Measurements from ENCODE around the gene ATG2B.

The ATG2B gene

DNA sequence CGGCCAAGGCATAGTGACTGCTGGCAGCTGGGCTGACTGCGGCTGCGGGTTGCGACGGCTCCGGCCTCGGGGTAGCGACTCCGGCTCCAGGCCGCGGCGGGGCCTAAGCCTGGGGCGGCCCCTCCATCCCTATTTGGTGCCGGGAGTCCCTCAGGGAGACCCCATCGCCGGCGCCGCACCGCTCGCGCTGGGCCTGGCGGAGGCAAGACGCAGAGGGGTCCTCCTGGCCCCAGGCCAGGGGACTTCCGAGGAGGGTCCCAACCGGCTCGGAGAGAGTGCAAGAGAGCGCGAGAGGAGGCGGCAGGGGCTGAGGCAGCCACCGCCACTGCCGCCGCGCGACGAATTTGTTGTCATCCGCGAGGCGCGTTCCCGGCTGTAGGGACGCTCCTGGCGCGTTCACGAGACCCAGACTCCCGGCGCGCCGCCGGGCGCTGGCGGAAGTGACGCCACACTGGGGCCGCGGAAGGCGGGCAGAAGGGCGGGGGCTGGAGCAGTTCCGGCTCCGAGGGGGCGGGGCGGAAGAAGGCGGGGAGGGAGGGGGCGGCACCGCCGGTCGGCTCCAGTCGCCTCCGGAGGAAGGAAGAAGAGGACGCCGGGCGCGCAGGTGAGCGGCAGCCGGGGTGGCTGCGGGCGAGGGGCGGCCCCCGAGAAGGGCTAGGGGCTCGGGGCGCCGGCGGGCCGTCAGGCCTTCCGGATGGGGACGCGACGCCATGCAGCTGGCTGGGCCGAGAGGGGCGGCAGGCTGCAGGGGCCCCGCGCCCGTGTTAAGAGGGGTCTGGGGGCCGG is at the start of gene ATG2B, which contains the start of gene GSKIP:
ATG2B (minus strand) TSS at position 377 of the 786 bp plus-strand sequence; CDS start at position 12, 365 bp downstream.
GSKIP (plus strand) TSS at position 562 of the 786 bp plus-strand sequence. CDS start 18,722 bp downstream, outside the sequence.
- H3K4me3 ChIP-seq (ENCODE audit: low read depth, low read length): peak within 1 kb of the TSS; percentile 96
- TF ChIP-seq, protein P1, sequence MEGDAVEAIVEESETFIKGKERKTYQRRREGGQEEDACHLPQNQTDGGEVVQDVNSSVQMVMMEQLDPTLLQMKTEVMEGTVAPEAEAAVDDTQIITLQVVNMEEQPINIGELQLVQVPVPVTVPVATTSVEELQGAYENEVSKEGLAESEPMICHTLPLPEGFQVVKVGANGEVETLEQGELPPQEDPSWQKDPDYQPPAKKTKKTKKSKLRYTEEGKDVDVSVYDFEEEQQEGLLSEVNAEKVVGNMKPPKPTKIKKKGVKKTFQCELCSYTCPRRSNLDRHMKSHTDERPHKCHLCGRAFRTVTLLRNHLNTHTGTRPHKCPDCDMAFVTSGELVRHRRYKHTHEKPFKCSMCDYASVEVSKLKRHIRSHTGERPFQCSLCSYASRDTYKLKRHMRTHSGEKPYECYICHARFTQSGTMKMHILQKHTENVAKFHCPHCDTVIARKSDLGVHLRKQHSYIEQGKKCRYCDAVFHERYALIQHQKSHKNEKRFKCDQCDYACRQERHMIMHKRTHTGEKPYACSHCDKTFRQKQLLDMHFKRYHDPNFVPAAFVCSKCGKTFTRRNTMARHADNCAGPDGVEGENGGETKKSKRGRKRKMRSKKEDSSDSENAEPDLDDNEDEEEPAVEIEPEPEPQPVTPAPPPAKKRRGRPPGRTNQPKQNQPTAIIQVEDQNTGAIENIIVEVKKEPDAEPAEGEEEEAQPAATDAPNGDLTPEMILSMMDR (IDR thresholded peaks at IDR 0.05; ENCODE audit: low read depth, low read length): no peak
- peak; percentile 90 for DNase-seq (ENCODE audit: low read depth, low spot score)
- in situ Hi-C loops (cut with HindIII; ENCODE audit: low sequenced_read_pairs): no loop called here

DNA sequence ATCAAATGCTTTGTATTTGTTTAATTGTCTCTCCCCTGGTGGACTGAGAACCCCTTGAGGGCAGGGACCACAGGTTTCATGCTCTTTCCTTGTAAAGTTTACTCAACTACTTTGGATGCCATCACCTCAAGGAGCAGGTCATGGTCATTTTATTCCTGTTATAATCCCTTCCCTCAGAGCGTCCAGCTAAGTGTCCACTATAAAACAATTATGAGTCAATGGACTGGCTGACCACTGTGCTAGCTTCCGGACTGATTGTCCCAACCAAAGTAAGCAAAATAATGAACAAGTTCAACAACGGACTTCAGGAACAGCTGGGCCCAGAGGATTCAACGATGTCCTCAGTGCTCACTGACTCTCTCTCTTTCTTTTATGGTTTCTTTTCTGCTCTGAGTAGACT is 47.0 kb upstream of the ATG2B start:
- in situ Hi-C loops (cut with HindIII; ENCODE audit: low sequenced_read_pairs): no loop called here
- TF ChIP-seq, protein P1 (IDR thresholded peaks at IDR 0.05; ENCODE audit: low read depth, low read length): no peak

DNA sequence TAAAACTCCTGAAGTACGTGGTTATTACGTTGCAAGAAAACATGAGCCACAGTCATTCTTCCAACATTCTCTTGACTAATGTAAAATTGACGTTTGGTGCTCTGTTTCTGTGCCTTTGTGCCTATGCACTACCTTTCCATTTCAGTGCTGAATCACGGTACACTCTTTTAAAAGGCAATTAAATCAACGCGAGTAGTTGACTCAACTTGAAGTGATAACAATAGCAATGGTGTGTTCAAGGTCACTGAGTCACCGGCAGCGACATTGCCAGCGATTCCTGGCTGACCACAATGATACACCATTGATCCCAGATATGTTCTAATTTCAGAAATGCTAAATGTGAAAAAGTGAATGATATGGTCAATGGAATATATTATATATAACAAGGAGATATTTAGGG is 46.6 kb upstream of the ATG2B start:
- in situ Hi-C loops (cut with HindIII; ENCODE audit: low sequenced_read_pairs): no loop called here
- TF ChIP-seq, protein P1 (IDR thresholded peaks at IDR 0.05; ENCODE audit: low read depth, low read length): no peak
- peak; percentile 44 for DNase-seq (ENCODE audit: low read depth, low spot score)
- no peak overlapping the region for H3K4me3 ChIP-seq (ENCODE audit: low read depth, low read length)

More for the DNA sequence above, 47.0 kb upstream of the ATG2B start:
- H3K4me3 ChIP-seq (ENCODE audit: low read depth, low read length): no peak overlapping the region
- DNase-seq (ENCODE audit: low read depth, low spot score): peak; percentile 10

DNA sequence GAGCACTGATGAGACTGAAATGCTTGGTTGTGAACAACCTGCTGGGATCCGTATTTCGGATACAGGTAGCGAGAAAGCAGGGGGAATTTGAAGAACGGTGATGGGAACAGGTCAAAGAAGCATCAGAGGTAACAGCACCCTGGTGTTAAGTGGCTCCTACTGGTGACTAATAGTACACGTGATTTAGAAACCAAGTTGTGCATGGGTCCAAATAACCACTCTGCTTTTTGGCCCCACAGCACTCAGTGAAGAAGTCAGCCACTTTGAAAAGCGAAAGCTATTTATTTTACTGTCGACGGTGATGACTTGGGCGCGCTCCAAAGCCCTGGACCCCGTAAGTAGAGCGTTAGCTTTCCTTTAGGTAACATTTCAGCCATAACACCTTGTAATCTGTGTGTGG is 45.5 kb upstream of the ATG2B start:
- TF ChIP-seq, protein P1 (IDR thresholded peaks at IDR 0.05; ENCODE audit: low read depth, low read length): no peak
- no peak for DNase-seq (ENCODE audit: low read depth, low spot score)
- no peak overlapping the region for H3K4me3 ChIP-seq (ENCODE audit: low read depth, low read length)
- in situ Hi-C loops (cut with HindIII; ENCODE audit: low sequenced_read_pairs): no loop called here

DNA sequence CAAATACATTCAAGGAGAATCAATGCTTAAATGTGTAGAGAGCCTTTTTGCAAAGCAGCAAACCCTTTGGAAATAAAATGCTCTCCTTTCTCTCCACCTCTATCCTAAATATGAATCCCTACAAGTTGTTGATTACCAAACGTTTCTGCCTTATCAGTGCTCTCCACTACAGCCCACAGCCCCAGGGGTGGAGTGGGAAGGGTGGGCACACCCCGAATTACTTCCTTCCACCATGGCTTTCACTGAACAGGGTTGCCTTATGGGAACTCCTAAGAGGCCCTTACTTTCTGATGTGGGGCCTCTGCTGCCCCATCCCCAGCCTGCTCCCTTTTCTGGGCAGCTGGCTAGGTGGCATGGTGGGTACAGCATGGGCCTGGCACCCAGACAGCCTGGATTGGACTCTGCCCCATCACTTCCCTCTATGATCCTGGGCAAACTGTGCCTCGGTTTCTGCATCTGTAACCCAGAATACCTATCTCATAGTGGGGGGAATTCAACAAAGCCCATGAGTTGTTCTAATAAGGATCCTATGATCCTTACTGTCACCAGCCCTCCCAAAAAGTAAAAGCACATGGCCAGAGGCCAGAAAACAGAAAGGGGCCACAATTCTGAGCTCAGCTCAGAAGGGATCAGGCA is 44.9 kb upstream of the ATG2B start:
- no peak for DNase-seq (ENCODE audit: low read depth, low spot score)
- in situ Hi-C loops (cut with HindIII; ENCODE audit: low sequenced_read_pairs): no loop called here
- TF ChIP-seq, protein P1 (IDR thresholded peaks at IDR 0.05; ENCODE audit: low read depth, low read length): no peak
- H3K4me3 ChIP-seq (ENCODE audit: low read depth, low read length): no peak overlapping the region

DNA sequence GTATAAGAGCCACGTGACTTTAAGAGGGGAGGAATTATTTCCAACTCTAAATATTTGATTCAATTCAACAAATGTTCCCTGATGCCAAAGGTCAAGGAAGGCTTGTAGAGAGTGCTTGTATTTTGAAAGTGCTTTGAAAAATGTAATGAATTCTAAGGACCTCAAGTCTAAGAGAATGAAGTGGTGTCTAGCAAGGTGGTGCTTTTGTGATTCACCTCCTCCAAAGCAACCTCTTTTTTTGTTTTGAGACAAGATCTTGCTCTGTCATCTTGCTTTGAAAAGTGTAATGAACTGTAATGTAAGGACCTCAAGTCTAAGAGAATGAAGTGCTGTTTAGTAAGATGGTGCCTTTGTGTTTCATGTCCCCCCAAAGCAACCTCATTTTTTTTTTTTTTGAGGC is 42.5 kb upstream of the ATG2B start:
- DNase-seq (ENCODE audit: low read depth, low spot score): no peak
- in situ Hi-C loops (cut with HindIII; ENCODE audit: low sequenced_read_pairs): no loop called here
- H3K4me3 ChIP-seq (ENCODE audit: low read depth, low read length): no peak overlapping the region
- TF ChIP-seq, protein P1 (IDR thresholded peaks at IDR 0.05; ENCODE audit: low read depth, low read length): no peak

Measured in astrocyte of the spinal cord (primary cell).